ENCODE results near the gene TSGA10IP.

Gene TSGA10IP

DNA sequence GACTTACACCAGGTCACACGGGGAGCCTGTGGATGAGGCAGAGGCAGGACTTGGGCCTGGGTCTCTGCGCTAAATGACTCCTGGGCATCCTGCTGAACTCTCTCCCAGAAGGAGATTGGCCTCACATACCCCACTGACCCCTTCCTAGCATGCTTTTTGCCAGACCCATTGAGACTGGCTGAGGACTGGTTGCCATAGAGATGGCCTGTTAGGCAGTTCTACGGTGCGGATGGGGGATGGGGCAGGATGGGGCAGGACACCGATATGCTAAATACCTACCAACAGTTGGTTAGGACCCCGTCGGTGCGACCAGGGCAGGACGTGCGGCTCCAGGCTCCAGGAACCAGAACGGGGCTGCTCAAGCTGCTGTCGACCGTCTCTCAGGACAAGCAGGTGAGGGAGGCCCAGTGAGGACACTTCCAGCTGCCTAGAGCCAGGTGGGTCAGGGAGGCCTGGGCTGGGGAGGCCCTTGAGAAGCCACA lies at the start of gene TSGA10IP:
Gene TSGA10IP, plus strand, starts transcription at position 51 of the 482 bp plus-strand sequence. Its CDS starts 196 bp downstream, at position 247.
- DNase-seq = no peak

DNA sequence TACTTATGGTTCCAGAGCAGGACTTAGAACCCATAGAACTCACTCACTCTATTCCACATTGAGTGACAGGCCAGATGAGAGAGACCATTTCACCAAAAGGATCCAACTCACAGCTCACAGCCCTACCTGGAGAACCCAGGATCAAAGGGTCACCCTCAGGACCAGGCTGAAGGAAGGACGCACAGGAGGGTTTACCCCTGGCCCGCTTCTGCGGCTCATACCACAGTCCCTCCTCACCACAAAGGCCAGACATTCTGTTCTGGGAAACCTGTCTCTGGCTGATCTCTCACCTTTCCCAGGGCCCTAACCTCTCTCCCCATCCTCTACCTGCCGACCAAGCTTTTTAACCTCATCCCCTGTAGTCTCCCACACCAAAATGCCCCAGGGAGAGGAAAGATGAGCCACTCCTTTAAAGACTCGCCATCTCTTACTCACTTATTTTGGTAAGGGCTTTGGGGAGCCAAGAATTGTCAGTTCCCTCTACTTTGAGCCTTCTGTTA lies 49.7 kb upstream of the TSGA10IP start:
- no peak for DNase-seq

DNA sequence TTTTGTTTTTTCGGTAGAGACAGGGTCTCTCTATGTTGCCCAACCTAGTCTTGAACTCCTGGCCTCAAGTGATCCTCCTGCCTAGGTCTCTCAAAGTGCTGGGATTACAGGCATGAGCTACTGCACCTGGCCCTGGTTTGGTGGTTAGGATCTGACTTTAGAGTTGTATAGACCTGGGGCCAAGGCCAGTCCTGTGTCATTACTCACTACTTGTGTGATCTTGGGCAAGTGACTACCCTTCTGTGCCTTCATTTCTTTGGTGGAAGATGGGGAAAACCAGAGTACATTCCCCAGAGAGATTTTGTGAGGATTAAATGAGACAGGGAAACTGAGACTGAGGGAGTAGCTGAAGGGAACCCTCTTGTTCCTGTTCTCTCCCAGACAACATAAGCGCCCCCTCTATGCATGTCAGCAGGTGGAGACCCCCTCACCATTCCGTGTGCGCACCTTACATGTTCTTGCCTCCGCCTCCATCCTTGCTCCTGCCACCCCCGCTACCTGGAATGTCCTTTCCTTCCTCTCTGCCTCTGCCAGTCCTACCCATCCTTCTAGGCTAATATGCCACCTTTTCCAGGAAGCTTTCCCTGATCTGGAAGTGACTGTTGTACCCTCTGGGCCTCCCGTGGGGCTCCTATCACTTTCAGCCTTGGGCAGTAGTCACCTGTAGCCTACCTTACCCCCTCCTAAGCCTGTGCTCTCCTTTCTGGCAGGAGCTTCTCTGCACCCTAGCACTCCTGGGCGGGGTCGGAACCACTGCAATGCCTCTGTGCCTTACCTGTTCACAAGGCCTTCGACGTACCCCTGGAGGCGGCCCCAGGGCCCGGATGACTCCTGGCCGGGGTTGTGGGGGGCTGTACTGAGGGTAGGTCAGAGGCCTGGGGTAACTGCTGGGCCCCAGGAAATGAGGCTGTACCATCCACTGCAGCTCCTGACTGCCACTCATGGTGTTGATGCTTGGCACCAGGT lies 49.0 kb upstream of the TSGA10IP start:
- no peak for DNase-seq

DNA sequence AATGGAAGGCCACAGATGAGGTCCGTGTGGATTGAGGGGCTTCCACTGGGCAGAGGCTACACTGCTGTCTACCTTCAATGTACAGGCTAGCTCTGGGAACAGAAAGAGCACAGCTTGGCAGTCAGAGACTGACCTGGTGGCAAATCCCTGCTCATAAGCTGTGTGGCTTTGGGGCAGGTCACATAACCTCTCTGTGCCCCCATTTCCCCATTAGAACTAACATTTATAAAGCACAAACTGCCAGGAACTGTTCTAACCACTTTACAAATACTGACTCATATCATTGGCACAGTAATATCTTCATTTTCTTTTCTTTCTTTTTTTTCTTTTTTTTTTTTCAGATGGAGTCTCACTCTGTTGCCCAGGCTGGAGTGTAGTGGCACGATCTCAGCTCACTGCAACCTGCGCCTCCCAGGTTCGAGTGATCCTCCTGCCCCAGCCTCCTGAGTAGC lies 48.2 kb upstream of the TSGA10IP start:
- DNase-seq = no peak

DNA sequence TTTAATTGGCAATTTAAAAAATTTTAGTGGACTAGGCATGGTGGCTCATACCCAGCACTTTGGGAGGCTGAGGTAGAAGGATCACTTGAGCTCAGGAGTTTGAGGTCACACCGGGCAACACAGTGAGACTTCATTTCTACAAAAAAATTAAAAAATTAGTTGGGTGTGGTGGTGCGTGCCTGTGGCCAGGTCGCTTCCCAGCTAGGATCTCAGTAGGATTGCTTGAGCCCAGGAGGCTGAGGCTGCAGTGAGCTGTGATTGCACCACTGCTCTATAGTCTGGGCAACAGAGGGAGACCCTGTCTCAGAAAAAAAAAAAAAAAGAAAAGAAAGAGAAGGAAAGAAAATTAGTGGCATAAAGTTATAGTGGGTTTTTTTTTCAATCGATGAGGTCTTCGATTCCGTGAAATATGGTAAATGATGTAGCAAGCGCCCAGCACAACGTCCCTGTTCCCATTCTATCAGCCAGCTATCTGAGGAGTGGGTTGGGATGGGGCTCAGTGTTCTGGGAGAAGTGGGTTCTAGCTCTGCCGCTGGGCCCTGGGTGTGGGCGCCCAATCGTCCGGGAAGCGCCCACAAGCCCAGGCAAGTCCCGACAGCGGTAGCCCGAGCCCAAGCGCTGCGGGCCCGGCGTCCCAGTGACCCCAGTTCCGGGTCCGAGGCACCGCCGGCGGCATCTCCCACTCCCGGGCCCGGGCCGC lies 46.5 kb upstream of the TSGA10IP start:
- no peak for DNase-seq

DNA sequence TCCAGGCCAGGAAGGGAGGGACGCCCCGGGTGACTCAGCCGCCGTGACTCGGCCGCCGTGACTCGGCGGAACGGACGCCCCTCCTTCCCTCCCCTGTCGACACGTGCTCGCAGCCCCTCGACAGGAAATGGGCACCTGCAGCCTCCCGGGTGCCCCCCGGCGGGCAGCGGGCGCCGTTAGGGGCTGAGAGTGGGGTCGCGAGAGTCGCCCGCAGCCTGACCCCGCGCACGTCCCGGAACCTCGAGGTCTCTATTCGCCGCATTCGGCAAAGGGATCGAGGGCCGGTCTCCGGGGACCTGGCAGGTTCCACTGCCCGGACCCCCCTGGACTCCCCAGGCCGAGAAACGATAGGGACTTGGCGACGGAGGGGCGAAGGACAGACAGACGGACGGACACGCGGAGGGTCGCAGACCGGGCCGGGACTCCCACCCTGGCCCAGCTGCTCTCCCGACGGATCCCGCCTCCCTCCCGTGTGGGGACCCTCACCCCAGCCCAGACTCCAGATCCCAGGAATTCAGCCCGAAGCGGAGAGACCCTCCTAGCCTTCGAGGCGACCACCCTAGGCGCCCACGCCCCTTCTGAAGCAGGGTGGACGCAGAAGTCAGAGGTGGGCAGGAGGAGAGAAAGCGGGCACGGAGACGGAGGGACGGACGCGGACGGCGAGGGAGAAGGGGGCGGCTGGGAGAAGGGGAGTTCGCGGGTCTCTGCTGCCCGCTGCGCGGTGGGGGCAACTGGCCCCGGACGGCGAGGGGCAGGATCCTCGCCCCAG lies 45.7 kb upstream of the TSGA10IP start:
- DNase-seq = peak; percentile 81

DNA sequence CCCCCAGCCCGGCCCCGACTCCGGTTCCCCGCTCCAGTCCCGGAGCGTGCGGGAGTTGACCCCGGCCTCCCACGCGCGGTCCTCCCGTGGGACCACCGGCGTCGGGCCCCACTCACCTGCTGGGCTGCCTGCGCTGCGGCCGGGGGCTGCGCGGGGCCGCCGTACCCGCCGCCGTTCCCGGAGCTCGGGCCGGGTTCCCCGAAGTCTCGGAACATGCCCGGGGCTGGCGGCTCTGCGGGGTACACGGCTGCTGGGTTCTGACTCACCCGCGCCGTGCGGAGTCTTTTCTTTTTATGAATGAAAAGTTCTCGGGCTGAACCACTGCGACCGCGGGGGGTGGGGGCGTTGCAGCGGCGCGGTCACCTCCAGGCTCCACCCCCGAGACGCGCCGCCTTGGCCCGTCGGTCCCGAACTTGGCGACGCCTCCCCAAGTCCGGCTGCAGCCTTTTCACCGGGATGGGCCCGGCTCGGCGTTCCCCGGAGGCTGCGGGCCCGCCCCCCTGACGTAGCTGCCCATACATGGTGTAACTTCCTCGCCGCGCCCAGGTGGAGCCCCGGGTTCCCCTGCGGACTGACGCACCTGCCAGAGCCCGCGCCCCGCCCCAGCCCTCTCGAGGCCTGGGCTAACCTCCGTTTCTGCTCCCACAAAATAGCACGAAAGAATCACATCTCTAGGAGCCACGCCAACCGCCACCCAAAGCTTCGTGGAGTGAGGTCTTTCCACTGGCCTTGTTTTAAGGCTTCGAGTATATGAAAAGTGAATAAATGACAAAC lies 45.0 kb upstream of the TSGA10IP start, which contains the start of gene FOSL1:
Gene FOSL1, minus strand, starts transcription at position 264 of the 774 bp plus-strand sequence. Its CDS starts 49 bp downstream, at position 215.
- DNase-seq = peak; percentile 94

DNA sequence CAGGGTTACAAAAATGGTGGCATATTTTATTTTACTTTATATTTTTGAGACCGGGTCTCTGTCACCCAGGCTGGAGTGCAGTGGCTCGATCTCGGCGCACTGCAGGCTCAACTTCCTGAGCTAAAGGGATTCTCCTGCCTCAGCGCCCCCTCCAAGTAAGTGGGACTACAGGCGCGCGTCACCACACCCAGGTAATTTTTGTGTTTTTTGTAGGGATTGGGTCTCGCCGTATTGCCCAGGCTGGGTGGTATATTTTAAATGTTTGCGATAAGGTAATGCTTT lies 44.4 kb upstream of the TSGA10IP start:
- no peak for DNase-seq

DNA sequence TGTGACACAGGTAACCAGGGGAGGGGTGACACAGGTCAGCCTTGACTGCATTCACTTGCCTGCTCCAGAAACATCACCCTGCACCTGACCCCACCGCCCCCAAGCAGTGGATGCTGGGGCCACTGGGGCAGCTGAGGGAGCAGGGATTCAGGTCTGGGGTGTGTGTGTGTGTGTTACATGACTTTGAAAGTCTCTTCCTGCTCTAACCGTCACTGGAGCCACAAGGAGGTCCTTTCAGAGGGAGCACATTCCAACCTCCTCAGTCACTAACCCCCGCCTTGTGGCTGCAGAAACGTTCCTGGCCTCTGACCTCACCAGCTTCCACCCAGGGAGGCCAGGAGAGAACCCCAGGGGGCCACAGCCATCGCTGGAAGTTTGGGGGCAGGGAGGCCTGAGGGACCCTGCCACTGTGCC lies 42.2 kb upstream of the TSGA10IP start:
- no peak for DNase-seq

DNA sequence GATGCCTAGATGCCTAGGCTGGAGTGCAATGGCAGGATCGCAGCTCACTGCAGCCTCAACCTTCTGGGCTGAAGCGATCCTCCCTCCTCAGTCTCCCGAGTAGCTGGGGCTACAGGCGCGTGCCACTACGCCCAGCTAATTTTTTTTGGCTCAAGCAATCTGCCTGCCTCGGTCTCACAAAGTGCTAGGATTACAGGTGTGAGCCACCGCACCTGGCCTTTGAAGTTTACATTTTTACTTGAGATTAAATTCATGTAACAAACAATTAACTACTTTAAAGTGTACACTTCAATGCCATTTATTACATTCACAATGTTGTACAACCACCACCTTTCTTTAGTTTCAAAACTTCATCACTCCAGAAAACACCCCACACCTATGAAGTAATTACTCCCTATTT lies 41.6 kb upstream of the TSGA10IP start:
- DNase-seq = no peak

DNA sequence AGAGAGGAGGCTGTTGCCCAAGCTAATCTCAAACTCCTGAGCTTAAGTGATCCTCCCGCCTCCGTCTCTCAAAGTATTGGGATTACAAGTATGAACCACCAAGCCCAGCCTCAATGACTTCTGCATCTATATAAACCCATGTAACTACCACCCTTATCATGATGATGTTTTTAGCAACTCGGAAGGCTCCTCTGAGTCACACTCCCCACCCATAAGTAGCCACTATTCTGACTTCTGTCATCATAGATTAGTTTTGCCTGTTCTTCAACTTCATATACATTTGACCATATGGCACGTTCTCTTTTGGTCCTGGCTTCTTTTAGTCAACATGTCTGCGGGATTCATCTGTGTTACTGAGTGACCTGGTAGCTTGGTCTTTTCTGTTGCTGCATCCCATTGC lies 38.7 kb upstream of the TSGA10IP start:
- no peak for DNase-seq

DNA sequence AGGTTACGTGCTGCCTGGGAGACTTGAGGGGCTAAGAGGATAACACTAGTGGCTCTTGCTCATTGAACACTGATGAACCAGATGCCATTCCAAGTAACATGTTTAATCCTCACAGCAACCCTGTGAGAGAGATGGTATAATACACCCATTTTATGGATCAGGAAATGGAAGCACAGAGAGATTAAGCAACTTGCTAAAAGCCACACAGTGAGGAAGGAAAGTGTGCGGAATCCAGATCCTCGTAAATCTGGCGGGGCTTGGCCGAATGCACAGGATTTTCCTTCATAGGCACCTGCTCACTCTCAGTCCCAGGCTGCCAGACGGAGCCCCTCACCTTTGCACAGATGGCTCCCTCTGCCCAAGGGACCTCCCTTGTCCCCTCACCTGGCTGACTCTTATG lies 37.4 kb upstream of the TSGA10IP start:
- DNase-seq = no peak

DNA sequence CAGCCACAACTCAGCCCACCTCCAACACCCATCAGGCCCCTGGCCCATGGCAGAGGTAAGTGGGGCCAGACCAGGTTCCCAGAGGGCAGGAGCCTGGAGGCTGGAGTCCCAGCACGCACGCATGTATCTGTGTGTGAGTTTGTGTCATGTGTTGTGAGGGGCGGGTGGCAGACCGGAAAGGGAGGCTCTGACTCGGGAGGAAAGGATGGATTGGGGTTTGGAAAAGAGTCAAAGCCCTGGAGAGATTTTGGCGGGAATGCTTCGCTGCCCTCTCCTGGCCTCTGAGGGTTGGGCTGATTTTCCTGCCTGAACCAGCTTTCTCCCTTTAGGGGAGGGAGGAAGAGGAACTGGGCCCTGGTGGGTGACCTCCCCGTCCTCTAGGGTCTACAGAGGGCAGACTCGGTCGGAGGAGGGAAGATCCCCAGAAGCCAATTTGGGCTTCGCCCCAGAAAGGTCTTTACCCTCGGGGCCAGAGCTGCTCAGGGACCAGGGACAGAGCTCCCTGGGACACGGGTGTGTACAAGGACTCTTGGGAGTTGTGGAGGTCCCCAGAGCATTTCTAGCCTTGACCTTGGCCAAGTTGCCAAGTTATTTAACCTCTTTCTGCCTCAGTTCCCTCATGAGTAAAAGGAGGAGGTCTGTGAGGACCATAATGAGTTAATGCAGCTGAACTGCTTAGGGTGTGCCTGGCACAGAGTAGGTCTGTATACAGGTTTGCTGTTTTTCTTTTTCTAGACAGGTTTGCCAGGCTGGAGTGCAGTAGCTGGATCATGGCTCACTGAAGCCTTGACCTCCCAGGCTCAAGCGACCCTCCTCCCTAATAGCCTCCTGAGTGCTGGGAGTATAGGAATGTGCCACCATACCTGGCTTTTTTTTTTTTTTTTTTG lies 33.4 kb upstream of the TSGA10IP start:
- no peak for DNase-seq

DNA sequence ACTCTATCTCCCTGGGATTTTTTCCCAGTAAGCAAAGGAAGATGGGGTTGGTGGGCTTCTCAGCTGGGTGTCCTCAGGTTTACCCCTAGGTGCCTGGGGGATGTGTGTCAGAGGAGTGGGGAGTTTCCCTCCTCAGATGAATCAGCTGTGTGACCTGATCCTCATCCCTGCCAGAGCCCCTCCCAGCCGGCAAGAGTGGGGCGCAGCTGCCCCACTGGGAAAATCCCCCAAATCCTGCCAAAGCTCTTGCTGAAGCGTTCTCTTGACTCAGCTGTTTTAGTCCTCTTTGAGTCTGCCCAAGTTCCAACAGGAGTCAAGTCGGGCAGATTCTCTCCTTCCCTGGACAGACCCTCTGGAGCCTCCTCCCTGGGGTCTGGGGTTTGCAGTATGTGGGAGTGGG lies 32.4 kb upstream of the TSGA10IP start:
- no peak for DNase-seq

DNA sequence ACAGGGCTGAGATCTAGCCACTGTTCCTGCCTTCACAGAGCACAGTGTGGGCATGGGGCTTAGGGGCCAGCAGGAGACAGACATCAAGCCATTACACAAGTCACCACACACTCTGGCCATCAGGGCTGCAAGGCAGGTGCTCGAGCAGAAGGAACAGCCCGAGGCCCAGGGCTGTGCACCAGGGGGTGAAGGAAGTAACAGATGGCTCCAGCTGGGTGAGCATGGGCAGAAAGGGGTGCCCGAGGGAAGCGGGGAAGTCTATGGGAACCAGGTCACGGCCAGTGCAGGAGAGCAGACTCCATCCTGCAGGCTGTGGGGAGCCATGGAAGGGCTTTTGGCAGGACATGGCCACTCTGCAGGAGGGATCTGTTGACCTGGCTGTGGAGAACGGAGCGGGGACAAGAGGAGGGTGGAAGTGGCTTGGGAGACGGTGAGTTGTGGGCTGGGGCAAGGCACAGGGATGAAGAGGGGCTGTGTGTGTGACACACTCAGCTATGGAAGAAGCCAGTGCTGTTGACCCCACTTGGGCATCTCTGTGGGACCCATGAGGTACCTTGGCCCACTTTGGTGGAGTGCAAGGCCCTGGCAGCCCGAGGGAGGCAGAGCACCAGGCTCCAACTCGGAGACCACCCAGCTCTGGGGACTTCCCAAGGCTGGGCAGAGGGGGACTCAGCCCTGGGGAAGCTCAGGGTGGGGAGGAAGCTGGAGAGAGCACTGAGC lies 30.0 kb upstream of the TSGA10IP start:
- no peak for DNase-seq

DNA sequence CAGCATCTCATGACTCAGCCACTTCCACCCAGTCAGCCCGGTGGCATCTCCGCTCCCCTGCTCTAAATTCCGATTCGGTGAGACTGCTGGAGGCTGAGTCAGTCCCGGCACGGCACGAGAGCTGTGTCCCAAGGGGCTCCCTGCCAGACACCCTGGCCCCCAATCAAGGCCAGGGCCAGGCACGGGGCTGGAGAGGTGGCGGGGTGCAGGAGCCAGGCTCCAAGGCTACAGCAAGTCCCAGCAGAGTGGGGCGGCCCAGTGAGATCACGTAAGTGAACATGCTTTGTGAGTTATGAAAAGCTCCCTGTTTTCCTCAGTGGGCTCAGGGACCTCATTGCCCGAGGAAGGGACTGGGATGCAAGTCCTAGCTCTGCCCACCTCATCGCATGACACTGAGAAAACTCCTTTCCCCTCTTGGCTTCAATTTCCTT lies 29.4 kb upstream of the TSGA10IP start:
- DNase-seq = peak; percentile 26

DNA sequence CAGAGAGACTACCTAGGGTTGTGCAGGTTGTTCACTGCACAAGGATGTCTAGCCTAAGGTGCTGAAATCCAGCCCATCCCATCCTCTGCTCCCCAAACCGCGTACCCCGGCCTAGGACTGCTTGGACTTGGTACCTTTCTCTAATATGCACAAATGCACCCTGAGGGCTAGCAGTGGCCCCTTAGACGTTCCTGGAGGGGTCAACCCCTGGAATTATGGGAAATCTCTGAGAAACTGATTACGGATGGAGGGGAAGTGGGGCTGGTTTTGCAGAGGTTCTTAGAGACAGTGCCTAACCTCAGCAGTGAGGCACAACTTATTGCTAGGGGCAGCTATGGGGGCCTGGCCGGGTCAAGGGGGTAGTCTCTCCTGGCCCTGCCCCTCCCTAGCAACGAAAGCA lies 28.9 kb upstream of the TSGA10IP start:
- no peak for DNase-seq

DNA sequence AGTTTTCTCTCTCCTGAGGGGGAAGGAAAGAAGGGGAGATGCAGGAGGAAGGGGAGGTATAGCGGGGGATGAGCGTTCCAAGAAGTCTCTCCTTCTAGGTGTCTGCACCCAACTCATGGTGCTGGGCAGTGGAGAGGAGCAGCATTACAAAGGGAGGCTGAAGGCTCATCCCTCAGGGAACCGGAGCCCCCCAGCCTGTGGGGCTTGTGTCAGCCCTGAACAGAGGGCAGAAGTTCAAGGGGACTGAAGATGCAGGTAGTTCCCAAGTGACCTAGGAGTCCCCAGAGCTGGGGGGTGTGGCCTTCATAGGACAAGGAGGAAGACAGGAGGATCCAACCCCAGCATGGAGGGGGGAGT lies 28.2 kb upstream of the TSGA10IP start:
- DNase-seq = no peak

DNA sequence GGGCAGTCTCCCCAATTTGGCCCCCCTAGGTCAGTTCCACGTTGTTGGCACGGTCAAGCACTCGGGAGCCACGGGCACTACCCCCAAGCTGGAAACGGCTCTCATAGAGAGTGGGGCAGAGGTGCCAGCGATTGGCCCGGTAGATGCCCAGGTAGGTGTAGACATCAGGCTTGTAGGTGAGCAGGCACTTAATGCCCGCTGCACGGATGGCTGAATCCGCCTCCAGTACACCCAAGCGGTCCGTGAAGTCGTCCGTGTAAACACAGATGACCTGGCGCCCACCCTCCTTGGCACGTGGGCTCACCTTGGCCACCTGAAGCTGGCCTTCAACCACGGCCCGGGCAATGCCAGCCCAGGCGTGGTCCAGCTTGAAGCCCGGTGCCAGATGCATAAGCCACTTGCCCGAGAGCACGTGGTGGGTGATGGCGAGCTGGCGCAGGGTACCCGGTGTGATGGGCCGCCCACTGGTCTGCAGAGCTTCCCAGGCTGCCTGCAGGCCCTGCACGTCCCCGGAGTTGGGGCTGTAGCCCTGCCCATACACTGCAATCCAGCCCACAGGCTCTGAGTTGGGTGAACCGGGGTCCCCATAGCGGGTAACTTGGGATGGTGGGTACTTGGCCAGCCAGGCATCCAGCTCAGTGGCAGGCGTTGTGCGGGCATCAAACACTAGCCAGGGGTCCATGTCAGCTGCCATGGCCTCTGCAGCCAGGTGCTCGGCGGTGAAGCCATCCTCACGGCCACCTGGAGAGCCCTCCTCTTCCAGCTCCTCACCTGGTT lies 27.7 kb upstream of the TSGA10IP start:
- DNase-seq = no peak
